ENCODE data around the gene SPTBN2.

- TF ChIP-seq EZH2 (IDR thresholded peaks at IDR 0.05; ENCODE audit: low read depth) (no peak), CTCF (conservative IDR thresholded peaks at IDR 0.05) (no peak)
These were observed 3.9 kb downstream of the SPTBN2 start for GRCh38 chr11:66725114-66725513.

Data from PC-9 (cell line).